ENCODE data around the gene TOR3A.

- TF ChIP-seq CTCF (IDR thresholded peaks at IDR 0.05; ENCODE audit: low read depth, low read length) (no peak), POLR2A (IDR thresholded peaks at IDR 0.05; ENCODE audit: extremely low read depth, insufficient read length) (no peak)
These were observed 38.6 kb upstream of the TOR3A start for GRCh38 chr1:179043266-179043665.
